Testis (tissue), 2 donors: ENCODE results near the gene ZNF830.

ENCODE experiments used
- POLR2A ChIP-seq: fragments of 450-650 bp; IDR thresholded peaks from one replicate; pipeline ENCODE4 v1.6.1; 2017; ENCODE audit warnings: antibody characterized with exemption, mild to moderate bottlenecking, moderate library complexity
- TF ChIP-seq, protein P1 (sequence below), 3 experiments: fragments of 450-650 bp in 2 of 3; fragments of 200-600 bp in 1 of 3; sonication (generic) in 1 of 3; IDR thresholded peaks; one replicate each; pipeline ENCODE4 v1.5.1; 2016 to 2019; ENCODE audit warnings: antibody characterized with exemption in 3 of 3, mild to moderate bottlenecking in 2 of 3, moderate library complexity in 1 of 3

GRCh38 chr17:34988644-34989043 lies 27.3 kb downstream of the ZNF830 start:
- TF ChIP-seq, protein P1, sequence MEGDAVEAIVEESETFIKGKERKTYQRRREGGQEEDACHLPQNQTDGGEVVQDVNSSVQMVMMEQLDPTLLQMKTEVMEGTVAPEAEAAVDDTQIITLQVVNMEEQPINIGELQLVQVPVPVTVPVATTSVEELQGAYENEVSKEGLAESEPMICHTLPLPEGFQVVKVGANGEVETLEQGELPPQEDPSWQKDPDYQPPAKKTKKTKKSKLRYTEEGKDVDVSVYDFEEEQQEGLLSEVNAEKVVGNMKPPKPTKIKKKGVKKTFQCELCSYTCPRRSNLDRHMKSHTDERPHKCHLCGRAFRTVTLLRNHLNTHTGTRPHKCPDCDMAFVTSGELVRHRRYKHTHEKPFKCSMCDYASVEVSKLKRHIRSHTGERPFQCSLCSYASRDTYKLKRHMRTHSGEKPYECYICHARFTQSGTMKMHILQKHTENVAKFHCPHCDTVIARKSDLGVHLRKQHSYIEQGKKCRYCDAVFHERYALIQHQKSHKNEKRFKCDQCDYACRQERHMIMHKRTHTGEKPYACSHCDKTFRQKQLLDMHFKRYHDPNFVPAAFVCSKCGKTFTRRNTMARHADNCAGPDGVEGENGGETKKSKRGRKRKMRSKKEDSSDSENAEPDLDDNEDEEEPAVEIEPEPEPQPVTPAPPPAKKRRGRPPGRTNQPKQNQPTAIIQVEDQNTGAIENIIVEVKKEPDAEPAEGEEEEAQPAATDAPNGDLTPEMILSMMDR (IDR thresholded peaks at IDR 0.05), result no peak
- no peak for TF ChIP-seq POLR2A
